ENCODE measurements around the gene BLVRA.
"Not testable (repeated sequence)": the region's sequence is repeated elsewhere in the genome, so short reads cannot be mapped to it uniquely, and the experiment has no call there.

Gene BLVRA

DNA sequence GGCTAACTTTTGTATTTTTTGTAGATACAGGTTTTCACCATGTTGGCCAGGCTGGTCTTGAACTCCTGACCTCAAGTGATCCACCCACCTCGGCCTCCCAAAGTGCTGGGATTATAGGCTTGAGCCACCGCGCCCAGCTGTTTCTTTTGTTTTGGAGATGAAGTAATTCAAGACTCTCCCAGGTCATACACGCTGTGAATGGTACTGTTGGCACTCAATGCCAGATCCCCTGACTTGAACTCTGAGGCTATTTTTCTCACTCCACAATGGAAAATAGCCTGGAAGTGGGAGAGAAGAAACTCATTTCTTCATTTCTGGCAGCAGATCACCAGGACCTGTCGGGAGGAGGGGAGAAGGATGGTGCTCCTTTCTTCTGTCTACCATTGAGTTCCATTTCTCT, 32.4 kb downstream of the BLVRA start:
- H3K27ac ChIP-seq: no peak overlapping the region
- DNase-seq (ENCODE audit: low read depth, low spot score): no peak

DNA sequence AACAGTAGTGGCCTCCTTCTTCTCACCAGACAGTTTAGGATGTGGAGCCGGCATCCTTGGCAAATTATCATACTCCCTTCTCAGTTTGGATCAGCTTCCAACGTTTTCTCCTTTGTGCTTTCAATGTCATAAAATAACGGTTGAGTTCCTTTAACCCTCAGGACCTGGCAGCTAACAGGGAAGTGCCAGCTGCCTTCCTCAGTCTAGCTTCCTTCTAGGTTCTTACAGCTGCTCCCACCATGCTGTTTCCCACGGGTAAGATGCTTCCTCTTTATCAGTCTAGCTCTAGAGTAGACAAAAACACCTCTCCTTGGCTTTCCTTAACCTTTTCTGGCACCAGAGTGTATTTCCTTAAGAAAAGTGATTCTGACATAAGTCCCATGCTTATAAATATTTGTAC, 33.2 kb downstream of the BLVRA start:
- no peak for DNase-seq (ENCODE audit: low read depth, low spot score)
- no peak overlapping the region for H3K27ac ChIP-seq

DNA sequence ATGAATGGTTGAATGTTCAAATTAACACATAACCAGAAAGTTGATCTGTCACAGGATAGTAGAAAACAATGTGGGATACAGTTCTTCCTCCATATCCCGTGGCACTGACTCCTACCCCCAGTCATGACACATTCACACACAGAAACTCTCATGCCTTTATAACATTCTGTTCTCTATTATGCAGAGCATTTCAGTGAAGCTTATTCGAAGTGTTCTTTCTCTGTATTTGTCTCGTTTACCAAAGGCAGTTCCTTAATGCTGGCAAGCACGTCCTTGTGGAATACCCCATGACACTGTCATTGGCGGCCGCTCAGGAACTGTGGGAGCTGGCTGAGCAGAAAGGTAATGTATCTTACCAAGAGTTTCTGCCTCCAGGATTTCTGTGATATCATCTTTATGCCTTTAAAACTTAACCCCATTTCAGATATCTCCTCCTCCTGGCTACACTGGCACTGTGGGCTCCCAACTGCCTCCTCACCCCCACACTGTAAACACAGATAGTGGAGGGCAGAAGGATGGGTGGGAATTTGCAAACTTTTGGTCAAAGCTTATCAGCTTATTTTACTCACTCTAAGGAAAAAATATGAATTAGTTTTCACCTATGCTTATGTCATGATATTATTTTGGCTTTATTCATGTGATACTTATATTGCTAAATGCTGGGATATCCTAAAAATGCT, 34.1 kb downstream of the BLVRA start:
- no peak for DNase-seq (ENCODE audit: low read depth, low spot score)
- H3K27ac ChIP-seq: no peak overlapping the region

DNA sequence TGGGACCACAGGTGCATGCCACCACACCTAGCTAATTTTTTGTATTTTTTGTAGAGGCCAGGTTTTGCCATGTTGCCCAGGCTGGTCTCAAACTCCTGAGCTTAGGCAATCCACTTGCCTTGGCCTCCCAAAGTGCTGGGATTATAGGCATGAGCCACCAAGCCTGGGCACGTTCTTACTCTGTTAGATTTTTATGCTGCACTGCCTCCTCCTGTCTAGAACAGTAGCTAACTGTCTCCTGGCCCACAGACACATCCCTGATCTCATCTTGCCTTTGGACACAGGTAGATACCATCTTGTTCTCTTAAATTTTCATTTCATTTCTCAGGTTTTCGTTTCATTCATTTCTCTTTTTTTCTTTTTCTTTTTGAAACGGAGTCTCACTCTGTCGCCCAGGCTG, 41.1 kb downstream of the BLVRA start:
- no peak overlapping the region for H3K27ac ChIP-seq
- no peak for DNase-seq (ENCODE audit: low read depth, low spot score)

DNA sequence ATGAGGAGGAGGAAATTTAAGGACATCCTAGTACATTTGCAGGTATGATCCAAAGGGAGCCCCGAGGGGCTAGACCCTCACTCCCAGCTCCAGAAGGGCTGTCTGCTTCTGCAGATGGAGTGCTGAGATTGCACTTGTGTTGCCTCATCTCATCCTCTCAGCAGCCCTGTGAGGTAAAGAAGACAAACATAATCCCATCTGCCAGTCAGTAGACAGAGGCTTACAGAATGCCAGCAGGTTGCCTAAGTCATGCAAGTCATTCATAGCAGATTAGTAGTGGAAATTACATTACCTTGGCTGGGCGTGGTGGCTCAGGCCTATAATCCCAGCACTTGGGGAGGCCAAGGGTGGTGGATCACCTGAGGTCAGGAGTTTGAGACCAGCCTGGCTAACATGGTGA, 45.4 kb downstream of the BLVRA start:
- no peak overlapping the region for H3K27ac ChIP-seq
- DNase-seq (ENCODE audit: low read depth, low spot score): no peak

DNA sequence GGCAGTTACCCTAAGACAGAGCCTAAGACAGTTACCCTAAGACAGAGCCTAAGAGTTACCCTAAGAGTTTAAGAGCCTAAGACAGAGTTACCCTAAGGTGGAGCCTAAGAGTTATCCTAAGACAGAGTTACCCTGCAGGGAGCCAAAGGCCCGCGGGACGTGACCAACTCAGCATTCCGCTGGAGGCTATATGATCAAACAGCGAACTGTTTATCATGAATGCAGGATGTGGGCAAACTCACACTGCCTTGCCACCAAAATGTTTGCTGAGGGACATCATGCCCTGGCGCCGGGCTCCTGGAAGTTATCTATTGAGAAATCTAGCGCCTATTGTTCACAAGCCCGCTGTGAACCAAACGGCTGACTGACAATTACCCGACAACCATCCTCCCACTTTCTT, 49.9 kb downstream of the BLVRA start:
- DNase-seq (ENCODE audit: low read depth, low spot score): no peak
- H3K27ac ChIP-seq: no peak overlapping the region

DNA sequence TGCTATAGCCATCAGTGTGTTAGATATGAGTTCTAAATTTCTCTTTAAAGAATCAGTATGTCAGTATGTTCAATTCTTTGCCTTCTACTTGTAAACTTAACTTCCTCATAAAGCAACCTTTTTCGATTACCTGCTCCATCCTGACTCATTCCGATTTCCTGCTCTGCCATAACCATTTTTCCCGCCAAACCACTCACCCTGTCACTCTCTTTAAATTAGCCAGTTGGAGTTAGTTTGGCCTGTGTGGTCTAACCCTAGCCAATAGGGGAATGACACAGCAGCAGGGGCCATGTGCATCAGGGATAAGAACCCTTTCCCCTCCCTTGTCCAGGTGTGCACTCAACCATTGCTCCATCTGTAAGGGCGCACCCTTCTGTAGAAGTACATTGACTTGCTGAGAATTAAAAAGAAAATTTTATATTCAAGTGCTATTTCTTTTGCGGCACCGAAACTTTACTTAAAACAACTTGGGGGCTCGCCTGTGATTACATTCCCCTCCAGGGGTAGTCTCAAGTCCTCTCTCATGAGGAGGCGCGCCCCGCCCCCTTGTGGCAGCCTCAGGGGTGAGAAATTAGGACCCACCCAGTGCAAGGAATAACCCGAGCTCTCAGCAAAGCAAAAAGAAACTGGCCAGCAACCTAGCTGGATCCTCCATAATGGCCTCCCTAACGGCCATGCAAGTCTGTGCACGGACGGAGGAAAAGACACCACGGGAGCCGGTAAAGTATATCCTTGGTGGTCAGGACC, 51.9 kb downstream of the BLVRA start:
- not testable (repeated sequence) for H3K27ac ChIP-seq; DNase-seq (ENCODE audit: low read depth, low spot score)

DNA sequence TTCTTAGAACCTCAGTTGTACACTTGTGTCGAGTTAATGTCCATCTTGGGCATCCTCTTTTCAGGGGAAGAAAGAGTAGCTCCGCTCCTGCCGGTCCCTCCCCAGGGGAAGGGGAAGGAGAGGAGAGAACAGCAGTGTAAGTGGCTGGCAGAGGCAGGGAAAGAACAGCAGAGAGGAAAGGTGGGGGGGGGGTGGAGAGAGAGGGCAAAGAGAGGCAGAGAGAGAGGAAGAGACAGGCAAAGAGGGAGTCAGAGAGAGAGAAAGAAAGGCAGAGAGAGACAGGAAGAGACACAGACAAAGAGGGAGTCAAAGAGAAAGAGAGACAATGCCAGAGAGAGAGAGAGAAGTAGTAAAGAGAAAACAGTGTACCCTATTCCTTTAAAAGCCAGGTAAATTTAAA, 56.9 kb downstream of the BLVRA start:
- DNase-seq (ENCODE audit: low read depth, low spot score): no peak
- no peak overlapping the region for H3K27ac ChIP-seq

DNA sequence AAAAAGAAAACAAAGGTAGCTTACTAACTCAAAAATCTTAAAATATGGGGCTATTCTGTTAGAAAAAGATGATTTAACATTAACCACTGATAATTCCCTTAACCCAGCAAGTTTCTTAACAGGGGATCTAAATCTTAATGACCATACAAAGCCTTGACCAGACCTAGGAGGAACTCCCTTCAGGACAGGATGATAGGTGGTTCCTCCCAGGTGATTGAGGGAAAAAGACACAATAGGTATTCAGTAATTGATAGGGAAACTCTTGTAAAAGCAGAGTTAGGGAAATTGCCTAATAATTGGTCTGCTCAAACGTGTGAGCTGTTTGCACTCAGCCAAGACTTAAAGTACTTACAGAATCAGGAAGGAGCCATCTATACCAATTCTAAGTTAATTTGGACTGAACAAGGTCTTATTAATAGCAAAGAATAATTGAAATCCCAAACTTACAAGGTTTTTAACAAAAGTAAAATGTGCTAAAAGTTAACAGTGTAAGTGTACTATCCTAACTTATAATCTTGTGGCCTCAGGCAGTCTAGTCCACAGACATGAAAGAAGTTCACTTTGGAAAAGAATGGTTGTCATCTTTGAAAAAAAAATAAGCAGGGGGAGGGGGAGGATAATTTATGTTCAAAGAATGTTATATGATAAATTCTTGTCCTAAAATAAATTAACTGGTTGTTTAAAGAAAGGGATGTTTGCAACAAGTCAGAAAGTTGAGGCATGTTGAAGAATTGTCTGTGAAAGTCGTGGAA, 57.7 kb downstream of the BLVRA start:
- not testable (repeated sequence) for DNase-seq (ENCODE audit: low read depth, low spot score)

DNA sequence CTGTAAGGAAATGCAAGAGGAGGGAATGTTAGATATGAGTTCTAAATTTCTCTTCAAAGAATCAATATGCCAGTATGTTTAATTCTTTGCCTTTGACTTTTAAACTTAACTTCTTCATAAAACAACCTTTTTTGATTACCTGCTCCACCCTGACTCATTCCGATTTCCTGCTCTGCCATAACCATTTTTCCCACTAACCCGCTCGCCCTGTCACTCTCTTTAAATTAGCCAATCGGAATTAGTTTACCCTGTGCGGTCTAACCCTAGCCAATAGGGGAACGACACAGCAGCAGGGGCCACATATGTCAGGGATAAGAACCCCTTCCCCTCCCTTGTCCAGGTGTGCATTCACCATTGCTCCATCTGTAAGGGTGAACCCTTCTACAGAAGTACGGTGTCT, 64.9 kb downstream of the BLVRA start:
- H3K27ac ChIP-seq; DNase-seq (ENCODE audit: low read depth, low spot score): not testable (repeated sequence)

More for the DNA sequence above, 57.7 kb downstream of the BLVRA start:
- not testable (repeated sequence) for H3K27ac ChIP-seq

DNA sequence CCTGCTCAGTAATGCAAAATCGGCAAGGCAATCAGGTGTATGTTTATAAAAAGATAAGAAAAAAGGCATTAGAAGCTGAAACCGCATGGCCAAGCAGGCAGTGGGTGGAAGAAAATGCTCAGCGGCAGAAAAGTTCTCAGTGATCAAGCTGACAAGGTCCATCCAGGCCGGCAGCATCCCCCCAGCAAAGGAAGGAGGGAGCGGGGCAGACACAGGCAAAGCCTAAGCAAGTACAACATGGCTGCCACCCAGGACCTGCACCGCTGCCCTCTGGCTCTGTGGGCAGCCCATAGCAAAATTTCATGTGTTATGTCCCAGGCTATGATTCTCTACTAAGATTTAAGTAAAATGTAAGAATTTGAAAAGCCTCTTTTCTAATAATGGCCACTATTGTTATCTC, 65.5 kb downstream of the BLVRA start:
- H3K27ac ChIP-seq: no peak overlapping the region
- no peak for DNase-seq (ENCODE audit: low read depth, low spot score)

DNA sequence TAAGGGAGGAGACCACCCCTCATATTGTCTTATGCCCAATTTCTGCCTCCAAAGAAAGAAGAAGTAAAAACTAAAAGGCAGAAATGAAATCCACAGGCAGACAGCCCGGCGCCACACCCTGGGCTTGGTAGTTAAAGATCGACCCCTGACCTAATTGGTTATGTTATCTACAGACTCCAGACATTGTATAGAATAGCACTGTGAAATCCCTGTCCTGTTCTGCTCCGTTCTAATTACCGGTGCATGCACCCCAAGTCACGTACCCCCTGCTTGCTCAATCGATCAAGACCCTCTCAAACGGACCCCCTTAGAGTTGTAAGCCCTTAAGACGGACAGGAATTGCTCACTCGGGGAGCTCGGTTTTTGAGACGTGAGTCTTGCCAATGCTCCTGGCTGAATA, 66.0 kb downstream of the BLVRA start:
- DNase-seq (ENCODE audit: low read depth, low spot score); H3K27ac ChIP-seq: not testable (repeated sequence)

DNA sequence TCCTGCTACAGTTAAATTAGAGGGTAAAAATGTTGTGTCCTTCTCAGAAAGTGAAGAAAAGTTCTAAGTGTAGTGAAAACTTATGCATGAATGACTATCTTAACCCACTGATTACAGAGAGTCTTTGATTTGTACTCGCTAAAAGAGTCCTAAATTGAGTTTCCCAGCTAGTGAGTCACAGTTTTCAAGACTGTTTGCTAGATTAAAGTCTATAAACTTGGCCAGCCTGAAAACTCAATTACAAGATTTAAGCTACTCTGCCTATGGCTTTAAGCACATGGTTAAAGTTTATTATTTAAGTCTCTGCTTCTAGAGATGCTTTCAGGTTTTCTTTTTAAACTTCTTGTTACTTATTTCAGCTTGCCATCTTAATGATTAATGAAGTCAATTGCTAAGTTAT, 66.5 kb downstream of the BLVRA start:
- DNase-seq (ENCODE audit: low read depth, low spot score): no peak
- no peak overlapping the region for H3K27ac ChIP-seq

DNA sequence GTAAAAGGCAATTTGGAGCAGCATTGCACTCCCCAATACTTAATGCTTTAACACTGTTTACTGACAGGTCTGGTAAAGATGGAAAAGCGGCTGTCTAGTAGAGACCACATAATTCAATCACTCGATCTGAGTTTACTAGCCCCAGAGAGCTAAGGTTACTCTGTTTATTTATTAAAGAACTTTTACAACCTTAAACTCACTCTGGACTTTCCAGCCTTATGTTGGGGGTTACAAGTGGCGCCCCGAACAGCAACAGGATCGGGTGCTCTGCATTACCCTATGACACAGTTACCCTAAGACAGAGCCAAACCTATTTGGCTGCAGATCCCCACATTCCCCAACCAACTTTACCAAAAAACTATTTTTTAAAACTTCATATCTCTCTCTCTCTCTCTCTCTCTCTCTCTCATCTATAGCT, 66.9 kb downstream of the BLVRA start:
- no peak overlapping the region for H3K27ac ChIP-seq
- DNase-seq (ENCODE audit: low read depth, low spot score): no peak

DNA sequence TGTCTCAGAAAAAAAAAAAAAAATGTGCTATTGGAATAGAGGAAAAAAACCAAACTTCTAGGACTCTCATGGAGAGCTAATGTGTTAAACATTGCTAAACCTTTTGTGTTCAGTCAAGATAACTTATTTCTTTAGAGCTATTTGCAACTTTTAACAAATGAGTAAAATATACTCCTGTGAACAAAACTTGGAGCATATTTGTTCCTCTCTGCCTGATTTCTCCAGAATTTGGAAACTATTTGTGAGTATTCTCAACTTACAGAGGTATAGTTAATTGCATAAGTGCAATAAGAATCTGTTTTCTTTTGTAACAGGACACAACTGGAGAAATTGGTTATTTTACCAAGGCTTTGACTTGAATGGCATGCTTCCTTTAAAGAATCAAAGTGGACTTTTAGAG, 72.4 kb downstream of the BLVRA start:
- H3K27ac ChIP-seq; DNase-seq (ENCODE audit: low read depth, low spot score): not testable (repeated sequence)

DNA sequence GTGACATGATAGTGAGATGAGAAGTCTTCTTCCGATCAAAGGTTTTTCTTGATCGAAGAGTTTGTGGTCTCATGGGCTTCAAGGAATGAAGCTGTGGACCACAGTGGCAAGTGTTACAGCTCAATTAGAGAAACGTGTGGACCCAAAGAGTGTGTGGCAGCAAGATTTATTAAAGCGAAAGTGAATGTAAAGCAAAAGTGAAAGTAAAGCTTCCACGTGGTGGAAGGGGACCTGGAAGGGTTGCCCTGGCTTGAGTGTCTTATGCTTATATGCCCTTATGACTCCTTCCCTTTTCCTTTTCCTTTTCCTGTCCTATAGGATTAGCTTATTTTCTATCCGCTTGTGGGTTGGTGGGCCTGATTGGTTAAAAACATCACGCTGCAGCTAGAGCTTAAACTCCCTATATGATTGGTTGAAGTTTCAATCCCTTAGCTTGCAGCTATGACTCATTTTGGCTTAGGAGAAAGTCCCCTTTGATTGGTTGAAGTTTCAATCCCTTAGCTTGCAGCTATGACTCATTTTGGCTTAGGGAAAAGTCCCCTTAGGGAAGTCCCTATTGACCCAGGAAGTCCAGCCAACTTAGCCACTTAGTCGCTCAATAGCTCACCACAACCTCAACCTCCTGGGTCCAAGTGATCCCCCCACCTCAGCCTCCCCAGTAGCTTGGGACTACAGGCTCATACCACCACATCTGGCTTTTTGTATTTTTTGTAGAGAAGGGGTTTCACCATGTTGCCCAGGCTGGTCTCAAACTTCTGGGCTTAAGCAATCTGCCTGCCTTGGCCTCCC, 76.2 kb downstream of the BLVRA start:
- no peak overlapping the region for H3K27ac ChIP-seq
- DNase-seq (ENCODE audit: low read depth, low spot score): no peak

DNA sequence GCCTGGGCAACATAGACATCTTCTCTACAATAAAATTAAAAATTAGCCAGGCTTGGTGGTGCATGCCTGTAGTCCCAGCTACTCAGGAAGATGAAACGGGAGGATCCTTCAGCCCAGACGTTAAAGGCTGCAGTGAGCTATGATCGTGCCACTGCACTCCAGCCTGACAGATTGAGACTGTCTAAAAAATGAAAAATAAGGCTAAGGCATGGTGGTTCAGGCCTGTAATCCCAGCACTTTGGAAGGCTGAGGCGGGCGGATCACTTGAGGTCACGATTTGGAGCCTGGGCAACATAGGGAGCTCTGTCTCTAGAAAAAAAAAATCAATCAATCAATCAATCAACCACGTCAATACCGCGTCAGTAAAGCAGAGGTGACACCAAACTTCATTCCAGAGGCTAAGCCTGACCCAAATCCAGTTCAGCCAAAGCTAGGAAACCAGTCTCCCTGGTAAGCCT, 79.8 kb downstream of the BLVRA start:
- H3K27ac ChIP-seq: no peak overlapping the region
- no peak for DNase-seq (ENCODE audit: low read depth, low spot score)

DNA sequence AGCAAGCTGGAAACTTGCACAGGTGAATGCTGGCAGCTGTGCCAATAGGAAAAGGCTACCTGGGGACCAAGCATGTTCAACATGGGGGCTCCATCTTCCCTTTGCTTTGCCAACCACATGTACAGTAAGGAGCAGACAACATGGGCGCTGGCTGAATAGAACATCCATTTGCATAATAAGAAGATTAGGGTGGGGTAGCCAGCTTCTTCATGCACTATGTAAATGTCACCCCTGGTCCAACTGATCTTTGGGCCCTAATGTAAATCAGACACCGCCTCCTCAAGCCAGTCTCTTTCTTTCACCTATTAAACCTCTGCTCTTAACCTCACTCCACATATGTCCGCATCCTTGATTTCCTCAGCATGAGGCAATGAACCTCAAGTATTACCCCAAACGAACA, 84.8 kb downstream of the BLVRA start:
- no peak overlapping the region for H3K27ac ChIP-seq
- DNase-seq (ENCODE audit: low read depth, low spot score): no peak

DNA sequence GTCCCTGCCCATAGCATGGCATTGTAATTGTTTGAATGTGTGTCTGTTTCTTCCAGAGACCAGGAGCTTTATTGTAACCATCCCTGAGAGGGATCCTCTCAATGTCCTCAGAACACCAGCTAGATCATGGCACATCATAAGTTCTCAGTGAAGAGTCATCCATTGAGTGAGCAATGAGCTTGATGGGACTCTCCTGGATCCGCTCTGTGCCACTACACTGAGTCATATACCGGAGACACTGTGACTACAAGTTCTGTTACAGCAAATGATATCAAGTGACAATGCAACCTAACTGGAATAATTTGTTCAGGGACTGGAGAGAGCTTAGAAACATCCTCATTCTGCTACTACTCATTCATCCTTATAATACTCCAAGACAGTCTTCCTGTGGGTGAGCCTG, 85.8 kb downstream of the BLVRA start:
- no peak for DNase-seq (ENCODE audit: low read depth, low spot score)
- no peak overlapping the region for H3K27ac ChIP-seq

DNA sequence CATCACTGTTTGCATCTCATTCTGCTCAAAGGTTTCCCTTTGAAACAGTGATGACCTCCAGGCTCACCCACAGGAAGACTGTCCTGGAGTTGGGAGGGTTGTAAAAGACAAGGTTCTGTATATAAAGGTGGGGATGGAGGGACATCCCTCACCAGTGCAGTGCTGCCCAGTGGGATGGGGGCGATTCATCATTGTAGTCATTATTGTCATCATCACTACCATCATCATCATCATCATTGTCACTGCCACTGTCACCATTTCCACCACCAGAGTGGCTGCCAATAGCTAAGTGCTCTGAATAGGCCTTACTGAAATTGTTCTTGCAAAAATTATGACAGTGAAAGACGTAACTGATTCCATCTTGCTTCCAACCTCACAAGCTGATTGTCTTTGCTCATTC, 86.2 kb downstream of the BLVRA start:
- no peak for DNase-seq (ENCODE audit: low read depth, low spot score)
- H3K27ac ChIP-seq: no peak overlapping the region

All from epithelial cell of prostate (primary cell).